Peyer's patch (tissue), 4 donors: ENCODE data around the gene JAZF1.

Experiments
- CTCF ChIP-seq, 6 experiments: fragments of 450-650 bp in 4 of 6; fragments of 200-600 bp in 2 of 6; sonication (generic) in 1 of 6; IDR thresholded peaks; one replicate each; pipeline ENCODE4 v1.5.1; 2017 to 2019; ENCODE audit warnings: antibody characterized with exemption in 6 of 6, mild to moderate bottlenecking in 3 of 6, moderate library complexity in 1 of 6
- POLR2A ChIP-seq, 2 donors: fragments of 450-650 bp; IDR thresholded peaks; one replicate each; pipeline ENCODE4 v1.5.1; 2017; ENCODE audit warnings: antibody characterized with exemption in 2 of 2, mild to moderate bottlenecking in 2 of 2, moderate library complexity in 2 of 2

DNA sequence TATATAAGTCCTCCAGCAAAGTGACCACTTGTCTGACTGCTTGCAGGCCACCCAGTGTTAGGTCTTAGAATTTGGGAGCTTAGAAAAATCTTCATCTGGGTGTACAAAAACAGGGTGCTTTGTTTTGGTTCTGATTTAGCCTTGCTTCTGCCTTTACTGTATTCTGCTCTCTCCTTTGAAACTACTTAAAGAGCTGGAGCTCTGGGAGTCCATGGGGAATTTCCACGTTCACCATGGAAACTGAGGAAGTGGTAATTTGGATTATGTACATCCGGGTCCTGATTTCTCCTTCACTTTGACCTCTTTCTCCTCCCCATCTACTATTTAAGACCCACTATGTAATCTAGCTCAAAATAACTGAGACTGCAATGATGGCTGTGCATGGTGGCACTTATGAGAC, 103.0 kb downstream of the JAZF1 start:
- TF ChIP-seq CTCF (IDR thresholded peaks at IDR 0.05) (no peak), POLR2A (IDR thresholded peaks at IDR 0.05) (no peak)
